Transverse colon (tissue), 4 donors: ENCODE data around the gene RAD23A.

Experiments
- POLR2AphosphoS5 ChIP-seq, 3 donors: sonication (generic); formaldehyde crosslinking; IDR thresholded peaks; one replicate each; pipeline ENCODE4 v1.6.1; 2016; ENCODE audit warnings: antibody characterized with exemption in 3 of 3
- TF ChIP-seq, protein P1 (sequence below), 5 experiments: fragments of 200-600 bp in 3 of 5; fragments of 450-650 bp in 2 of 5; sonication (generic) in 3 of 5; IDR thresholded peaks; 1 replicate in 2 of 5; 2 replicates in 3 of 5; pipeline ENCODE4 v1.5.1; 2016 to 2017; ENCODE audit warnings: antibody characterized with exemption in 5 of 5, inconsistent platforms in 3 of 5, mild to moderate bottlenecking in 2 of 5, moderate library complexity in 1 of 5

DNA sequence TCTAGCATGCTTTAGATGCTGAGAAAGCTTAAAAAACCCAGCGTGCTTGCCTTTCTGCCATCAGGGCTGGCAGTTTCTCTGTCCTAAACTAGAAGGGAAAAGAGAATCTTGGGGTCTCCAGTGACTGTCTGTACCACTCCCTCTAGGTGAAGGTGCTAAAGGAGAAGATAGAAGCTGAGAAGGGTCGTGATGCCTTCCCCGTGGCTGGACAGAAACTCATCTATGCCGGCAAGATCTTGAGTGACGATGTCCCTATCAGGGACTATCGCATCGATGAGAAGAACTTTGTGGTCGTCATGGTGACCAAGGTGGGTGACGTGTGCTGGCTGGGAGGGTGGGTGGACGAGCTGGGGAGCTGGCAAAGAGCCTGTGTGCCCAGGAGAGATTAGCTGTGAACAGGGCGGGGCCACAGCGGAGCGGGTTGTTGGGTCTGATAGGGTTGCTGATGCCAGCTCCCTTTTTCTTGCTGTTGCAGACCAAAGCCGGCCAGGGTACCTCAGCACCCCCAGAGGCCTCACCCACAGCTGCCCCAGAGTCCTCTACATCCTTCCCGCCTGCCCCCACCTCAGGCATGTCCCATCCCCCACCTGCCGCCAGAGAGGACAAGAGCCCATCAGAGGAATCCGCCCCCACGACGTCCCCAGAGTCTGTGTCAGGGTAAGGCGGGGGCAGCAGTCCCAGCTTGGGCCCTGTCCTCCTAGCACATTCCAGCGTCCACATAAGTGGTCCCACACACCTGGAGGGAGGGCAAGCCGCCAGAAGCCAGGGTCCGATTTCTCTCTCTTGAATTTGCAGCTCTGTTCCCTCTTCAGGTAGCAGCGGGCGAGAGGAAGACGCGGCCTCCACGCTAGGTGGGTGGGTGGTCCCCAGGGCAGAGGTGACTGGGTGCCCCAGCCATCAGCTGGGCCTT, 2.3 kb downstream of the RAD23A start:
- TF ChIP-seq, protein P1, sequence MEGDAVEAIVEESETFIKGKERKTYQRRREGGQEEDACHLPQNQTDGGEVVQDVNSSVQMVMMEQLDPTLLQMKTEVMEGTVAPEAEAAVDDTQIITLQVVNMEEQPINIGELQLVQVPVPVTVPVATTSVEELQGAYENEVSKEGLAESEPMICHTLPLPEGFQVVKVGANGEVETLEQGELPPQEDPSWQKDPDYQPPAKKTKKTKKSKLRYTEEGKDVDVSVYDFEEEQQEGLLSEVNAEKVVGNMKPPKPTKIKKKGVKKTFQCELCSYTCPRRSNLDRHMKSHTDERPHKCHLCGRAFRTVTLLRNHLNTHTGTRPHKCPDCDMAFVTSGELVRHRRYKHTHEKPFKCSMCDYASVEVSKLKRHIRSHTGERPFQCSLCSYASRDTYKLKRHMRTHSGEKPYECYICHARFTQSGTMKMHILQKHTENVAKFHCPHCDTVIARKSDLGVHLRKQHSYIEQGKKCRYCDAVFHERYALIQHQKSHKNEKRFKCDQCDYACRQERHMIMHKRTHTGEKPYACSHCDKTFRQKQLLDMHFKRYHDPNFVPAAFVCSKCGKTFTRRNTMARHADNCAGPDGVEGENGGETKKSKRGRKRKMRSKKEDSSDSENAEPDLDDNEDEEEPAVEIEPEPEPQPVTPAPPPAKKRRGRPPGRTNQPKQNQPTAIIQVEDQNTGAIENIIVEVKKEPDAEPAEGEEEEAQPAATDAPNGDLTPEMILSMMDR (IDR thresholded peaks at IDR 0.05), result no peak
- TF ChIP-seq POLR2AphosphoS5 (IDR thresholded peaks at IDR 0.05), result no peak
